GM19452 (cell line): ENCODE results near the gene LGR5.

Source experiments
- ATAC-seq: cut with Tn5 transposase; IDR thresholded peaks from one replicate; pipeline ENCODE4 v1.9.1; 2021; ENCODE audit not compliant: unreplicated experiment

The LGR5 gene

DNA sequence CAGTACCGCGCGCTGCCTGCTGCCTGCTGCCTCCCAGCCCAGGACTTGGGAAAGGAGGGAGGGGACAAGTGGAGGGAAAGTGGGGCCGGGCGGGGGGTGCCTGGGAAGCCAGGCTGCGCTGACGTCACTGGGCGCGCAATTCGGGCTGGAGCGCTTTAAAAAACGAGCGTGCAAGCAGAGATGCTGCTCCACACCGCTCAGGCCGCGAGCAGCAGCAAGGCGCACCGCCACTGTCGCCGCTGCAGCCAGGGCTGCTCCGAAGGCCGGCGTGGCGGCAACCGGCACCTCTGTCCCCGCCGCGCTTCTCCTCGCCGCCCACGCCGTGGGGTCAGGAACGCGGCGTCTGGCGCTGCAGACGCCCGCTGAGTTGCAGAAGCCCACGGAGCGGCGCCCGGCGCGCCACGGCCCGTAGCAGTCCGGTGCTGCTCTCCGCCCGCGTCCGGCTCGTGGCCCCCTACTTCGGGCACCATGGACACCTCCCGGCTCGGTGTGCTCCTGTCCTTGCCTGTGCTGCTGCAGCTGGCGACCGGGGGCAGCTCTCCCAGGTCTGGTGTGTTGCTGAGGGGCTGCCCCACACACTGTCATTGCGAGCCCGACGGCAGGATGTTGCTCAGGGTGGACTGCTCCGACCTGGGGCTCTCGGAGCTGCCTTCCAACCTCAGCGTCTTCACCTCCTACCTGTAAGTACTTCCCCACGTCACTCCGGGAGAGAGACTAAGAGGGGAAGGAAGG lies at the start of gene LGR5:
Gene LGR5, plus strand, starts transcription at position 186 of the 732 bp plus-strand sequence. Its CDS starts 283 bp downstream, at position 469.
- peak; percentile 42 for ATAC-seq

DNA sequence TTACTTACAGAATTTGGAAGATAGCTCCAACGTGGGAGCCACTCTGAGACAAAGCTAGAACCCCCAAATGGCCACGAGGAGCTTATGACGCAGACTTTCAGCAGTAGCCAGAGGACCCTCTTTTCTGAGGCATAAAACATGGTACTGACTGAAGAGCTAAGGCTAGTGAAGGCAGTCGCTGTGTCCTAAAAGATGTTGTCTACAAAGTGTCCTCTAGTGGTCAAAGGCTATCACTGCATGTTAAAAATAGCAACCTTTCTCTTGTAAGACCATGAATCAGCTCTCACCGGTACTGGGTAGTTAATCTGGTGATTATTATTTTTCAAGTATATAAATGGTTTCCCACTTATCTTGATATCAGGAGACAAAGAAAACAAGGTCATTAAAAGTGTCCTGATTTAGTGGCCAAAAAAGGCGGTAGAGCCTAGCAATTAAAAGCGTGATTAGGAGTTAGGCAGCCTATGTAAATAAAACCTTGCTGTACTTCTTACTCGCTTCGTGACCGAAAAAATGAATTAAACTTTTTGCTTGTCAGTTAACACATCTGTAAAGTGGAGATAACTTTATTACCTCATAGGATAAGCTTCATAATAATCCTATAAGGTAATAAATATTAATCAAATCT lies 47.0 kb upstream of the LGR5 start:
- ATAC-seq: peak; percentile 91

DNA sequence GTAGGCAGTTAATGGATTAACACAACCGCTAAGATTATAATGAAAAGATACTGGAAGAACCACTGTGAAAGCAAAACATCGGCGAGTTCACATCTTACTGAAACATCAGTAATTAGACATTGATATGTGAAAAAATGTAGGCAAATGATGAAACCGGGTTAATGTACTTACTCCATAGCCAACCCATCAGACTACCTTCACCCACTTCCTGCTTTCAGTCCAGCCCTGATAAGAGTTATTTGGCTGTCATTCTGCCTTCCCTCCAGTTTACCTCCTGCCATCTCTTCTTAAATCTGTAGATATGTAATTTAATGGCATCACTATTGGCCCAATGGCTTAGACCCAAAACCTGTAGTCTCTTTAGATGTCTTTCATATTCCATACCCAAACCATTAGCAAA lies 46.0 kb upstream of the LGR5 start:
- no peak for ATAC-seq

DNA sequence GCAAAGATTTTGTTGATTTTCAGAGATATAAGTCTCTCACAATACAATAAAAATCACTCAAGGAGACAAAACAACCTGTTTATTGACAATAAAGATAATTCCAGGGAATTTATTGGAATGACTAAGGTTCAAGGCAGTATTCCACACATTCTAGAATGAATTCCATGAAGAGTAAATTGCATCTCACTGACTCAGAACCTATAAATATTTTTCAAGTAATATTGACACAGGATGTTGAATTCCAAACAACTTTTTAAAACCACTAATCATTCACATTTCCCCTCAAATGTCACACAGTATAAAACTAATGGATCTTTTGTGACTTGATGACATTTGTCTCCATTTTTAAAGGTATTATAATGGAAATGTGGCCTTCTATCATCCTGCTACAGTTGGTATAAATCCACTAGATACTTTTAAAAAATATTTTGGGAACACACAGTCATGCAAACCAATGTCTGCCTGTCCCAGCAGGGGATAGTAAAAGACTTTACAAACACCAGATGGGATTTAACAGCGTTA lies 42.1 kb upstream of the LGR5 start:
- no peak for ATAC-seq

DNA sequence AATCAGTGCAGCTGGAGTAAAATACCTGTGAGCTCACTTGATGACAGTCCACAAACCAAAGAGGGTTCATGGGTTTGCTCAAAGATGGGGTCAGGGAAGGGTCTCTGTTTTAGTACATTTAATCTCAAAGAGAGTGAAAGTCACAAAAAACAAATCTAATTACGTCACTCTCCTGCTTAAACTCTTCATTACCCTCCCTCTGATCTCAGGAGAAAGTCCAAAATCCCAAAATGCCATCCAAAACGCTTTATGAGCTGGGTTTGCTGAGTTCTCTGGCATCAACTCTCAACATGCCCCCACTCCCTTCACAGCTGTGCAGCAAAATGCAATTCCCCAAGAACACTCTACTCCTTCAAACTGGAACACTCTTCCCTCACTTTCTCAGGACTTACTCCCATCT lies 40.4 kb upstream of the LGR5 start:
- ATAC-seq: no peak

- ATAC-seq: no peak
Measured at GRCh38 chr12:71400481-71400880, 39.1 kb upstream of the LGR5 start.

- ATAC-seq: no peak
Measured at GRCh38 chr12:71405884-71406283, 33.7 kb upstream of the LGR5 start.

GRCh38 chr12:71407732-71408131 lies 31.9 kb upstream of the LGR5 start:
- no peak for ATAC-seq

- ATAC-seq: no peak
Measured at GRCh38 chr12:71410844-71411243, 28.8 kb upstream of the LGR5 start.

- no peak for ATAC-seq
Measured at GRCh38 chr12:71411635-71412034, 28.0 kb upstream of the LGR5 start.

DNA sequence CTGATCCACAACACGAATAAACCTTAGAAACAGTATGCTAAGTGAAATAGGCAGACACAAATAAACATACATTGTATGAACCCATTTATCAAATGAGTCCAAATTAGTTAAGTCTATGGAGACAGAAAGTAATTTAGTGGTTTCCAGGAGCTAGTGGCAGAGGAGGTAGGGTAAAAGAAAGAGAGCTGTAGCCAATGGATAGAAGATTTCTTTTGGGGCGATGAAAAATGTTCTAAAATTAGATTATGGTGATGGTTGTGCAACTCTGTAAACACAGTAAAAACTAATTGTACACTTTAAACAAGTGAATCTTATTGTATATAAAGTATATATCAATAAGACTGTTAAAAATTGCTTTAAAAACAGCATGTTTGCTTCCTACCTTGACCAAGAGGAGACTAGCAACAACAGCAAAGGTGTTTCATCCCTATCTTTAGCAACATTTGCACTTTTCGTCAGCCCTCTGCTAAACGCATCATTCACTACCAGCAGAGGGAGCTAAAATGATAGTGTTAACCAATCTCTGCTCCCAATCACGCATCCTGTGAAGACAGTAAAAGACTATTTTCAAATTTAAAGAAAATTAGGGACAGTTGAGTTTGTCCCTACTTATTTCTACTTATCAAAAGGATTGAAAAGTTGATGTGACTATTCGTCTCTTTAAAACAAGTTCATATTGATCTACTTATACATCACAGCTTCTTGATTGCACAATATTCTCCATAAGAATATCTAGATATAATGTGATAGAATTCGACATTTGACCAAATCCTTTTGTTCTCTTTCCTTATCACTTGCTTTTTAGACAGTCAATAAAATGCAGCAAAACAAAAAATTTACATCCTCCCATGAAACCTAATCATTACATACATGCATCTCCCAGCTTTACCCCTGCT lies 24.0 kb upstream of the LGR5 start:
- ATAC-seq: peak; percentile 69

GRCh38 chr12:71417181-71417580 lies 22.4 kb upstream of the LGR5 start:
- no peak for ATAC-seq

GRCh38 chr12:71420775-71421406 lies 18.7 kb upstream of the LGR5 start:
- ATAC-seq: no peak

- no peak for ATAC-seq
Measured at GRCh38 chr12:71425568-71426299, 13.9 kb upstream of the LGR5 start.

- no peak for ATAC-seq
Measured at GRCh38 chr12:71426300-71427047, 13.1 kb upstream of the LGR5 start.

DNA sequence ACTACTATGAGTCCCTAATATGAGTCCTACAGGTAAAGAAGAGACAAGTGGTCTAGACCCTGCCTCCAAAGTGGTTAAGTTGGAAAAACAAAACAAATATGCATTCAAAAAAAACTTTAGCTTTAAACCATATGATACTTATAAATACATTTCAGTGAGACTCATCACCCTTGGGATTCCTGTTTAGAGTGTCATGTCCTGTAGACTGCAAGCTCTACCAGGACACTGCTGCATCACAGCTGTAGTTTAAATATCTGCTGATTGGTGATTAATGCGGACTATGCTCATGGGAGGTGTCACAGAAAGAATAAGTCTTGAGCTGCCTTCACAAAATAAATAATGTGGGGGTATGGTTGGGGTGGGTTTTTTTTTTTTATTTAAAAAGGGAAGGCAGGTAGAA lies 8.8 kb upstream of the LGR5 start:
- ATAC-seq: no peak

- no peak for ATAC-seq
Measured at GRCh38 chr12:71431991-71432390, 7.6 kb upstream of the LGR5 start.

DNA sequence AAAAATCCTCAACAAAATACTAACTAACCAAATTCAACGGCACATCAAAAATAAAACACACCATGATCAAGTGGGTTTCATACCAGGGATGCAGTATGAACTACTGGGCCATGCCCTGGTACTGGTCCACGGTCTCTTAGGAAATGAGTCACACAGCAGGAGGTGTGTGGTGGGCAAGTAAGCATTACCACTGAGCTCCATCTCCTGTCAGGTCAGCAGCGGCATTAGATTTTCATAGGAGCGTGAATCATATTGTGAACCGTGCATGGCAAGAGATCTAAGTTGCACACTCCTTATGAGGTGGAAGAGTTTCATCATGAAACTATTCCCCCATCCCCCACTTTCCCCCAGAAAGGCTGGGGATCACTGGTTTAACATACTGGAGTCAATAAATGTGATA lies 6.7 kb upstream of the LGR5 start:
- no peak for ATAC-seq

- no peak for ATAC-seq
Measured at GRCh38 chr12:71436696-71437095, 2.9 kb upstream of the LGR5 start.
